ENCODE results near the gene SCLT1.

SCLT1 gene

DNA sequence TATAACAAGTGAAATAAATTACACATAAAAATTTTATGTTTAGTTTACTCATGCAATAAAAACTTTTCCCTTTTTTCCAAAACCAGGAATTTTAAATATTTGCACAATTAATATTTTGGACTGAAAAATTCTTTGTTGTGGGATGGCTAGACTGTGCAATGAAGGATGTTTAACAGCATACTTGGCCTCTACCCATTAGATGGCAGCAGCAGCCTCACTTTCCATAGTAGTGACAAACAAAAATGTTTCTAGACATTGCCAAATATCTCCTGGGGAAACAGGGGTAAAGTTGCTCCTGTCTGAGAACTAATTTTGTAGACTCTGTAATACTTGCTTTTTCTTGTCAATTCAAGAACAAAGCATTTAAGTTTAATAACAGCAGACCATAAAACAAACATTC lies 49.8 kb downstream of the SCLT1 start:
- TF ChIP-seq SUZ12 (IDR thresholded peaks at IDR 0.05; ENCODE audit: extremely low read depth, insufficient read depth, insufficient read length) (no peak), ZNF274 (IDR thresholded peaks at IDR 0.05; ENCODE audit: low read depth, low read length) (no peak), YY1 (IDR thresholded peaks at IDR 0.05; ENCODE audit: insufficient read depth, insufficient read length) (no peak)
- no peak overlapping the region for H3K4me3 ChIP-seq (ENCODE audit: insufficient read length, low read depth)
- no peaks in the 10 kb centered on the region for H3K4me1 ChIP-seq (ENCODE audit: insufficient read depth, insufficient read length)
- H3K27me3 ChIP-seq (ENCODE audit: insufficient read depth, insufficient read length), result no peaks in the 10 kb centered on the region
- no peak for DNase-seq (ENCODE audit: low read depth, low spot score)
- H3K36me3 ChIP-seq (ENCODE audit: insufficient read depth, insufficient read length, low read length), result no peaks in the 10 kb centered on the region
- no peak overlapping the region for H3K9ac ChIP-seq (ENCODE audit: insufficient read length, low read depth)
- H3K9me3 ChIP-seq (ENCODE audit: insufficient read depth, low read length), result no peaks in the 10 kb centered on the region

DNA sequence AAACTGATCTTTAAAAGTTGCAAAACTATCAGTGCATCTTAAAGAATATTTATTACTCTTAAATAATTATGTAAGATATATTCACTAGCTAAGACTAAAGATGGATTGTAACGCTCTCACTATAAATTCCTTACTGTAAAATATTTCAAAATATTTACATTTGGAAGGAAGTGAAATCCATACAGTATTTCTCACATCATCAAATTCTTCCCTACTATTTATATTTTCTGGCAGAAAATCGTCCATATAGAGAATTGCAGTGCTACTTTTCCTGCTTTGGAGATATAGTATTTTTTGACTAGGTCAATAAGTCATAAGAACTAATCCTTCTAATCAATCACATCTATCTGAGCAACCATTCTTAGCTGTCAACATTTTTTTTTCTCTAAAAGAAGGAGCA lies 52.9 kb downstream of the SCLT1 start:
- Histone ChIP-seq H3K9ac (ENCODE audit: insufficient read length, low read depth) (no peak overlapping the region), H3K27me3 (ENCODE audit: insufficient read depth, insufficient read length) (no peaks in the 10 kb centered on the region), H3K36me3 (ENCODE audit: insufficient read depth, insufficient read length, low read length) (no peaks in the 10 kb centered on the region), H3K4me1 (ENCODE audit: insufficient read depth, insufficient read length) (no peaks in the 10 kb centered on the region), H3K9me3 (ENCODE audit: insufficient read depth, low read length) (no peaks in the 10 kb centered on the region), H3K4me3 (ENCODE audit: insufficient read length, low read depth) (no peak overlapping the region)
- no peak for TF ChIP-seq ZNF274 (IDR thresholded peaks at IDR 0.05; ENCODE audit: low read depth, low read length)
- TF ChIP-seq SUZ12 (IDR thresholded peaks at IDR 0.05; ENCODE audit: extremely low read depth, insufficient read depth, insufficient read length), result no peak
- no peak for TF ChIP-seq YY1 (IDR thresholded peaks at IDR 0.05; ENCODE audit: insufficient read depth, insufficient read length)
- no peak for DNase-seq (ENCODE audit: low read depth, low spot score)

DNA sequence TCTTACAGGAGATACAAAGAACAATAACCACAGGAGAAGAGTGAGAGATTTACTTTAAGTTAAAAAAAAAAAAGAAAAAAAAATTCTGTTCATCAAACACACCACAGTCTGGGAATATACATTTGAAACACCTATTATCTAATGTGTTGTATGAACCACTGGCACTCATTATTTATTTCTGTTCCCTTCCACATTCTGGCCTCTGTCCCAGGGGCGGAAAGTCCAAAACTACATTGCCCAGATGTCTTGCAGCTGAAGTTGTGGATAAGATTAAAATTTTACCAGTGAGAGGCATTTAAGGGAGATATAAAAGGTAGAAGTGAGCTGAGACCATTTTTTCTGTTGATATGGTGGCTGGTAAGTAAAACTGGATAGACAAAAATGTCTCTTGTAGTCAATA lies 56.2 kb downstream of the SCLT1 start:
- Histone ChIP-seq H3K9ac (ENCODE audit: insufficient read length, low read depth) (no peak overlapping the region), H3K36me3 (ENCODE audit: insufficient read depth, insufficient read length, low read length) (no peaks in the 10 kb centered on the region), H3K9me3 (ENCODE audit: insufficient read depth, low read length) (no peaks in the 10 kb centered on the region), H3K4me1 (ENCODE audit: insufficient read depth, insufficient read length) (no peaks in the 10 kb centered on the region), H3K4me3 (ENCODE audit: insufficient read length, low read depth) (no peak overlapping the region), H3K27me3 (ENCODE audit: insufficient read depth, insufficient read length) (no peaks in the 10 kb centered on the region)
- DNase-seq (ENCODE audit: low read depth, low spot score), result no peak
- TF ChIP-seq YY1 (IDR thresholded peaks at IDR 0.05; ENCODE audit: insufficient read depth, insufficient read length) (no peak), ZNF274 (IDR thresholded peaks at IDR 0.05; ENCODE audit: low read depth, low read length) (no peak), SUZ12 (IDR thresholded peaks at IDR 0.05; ENCODE audit: extremely low read depth, insufficient read depth, insufficient read length) (no peak)

DNA sequence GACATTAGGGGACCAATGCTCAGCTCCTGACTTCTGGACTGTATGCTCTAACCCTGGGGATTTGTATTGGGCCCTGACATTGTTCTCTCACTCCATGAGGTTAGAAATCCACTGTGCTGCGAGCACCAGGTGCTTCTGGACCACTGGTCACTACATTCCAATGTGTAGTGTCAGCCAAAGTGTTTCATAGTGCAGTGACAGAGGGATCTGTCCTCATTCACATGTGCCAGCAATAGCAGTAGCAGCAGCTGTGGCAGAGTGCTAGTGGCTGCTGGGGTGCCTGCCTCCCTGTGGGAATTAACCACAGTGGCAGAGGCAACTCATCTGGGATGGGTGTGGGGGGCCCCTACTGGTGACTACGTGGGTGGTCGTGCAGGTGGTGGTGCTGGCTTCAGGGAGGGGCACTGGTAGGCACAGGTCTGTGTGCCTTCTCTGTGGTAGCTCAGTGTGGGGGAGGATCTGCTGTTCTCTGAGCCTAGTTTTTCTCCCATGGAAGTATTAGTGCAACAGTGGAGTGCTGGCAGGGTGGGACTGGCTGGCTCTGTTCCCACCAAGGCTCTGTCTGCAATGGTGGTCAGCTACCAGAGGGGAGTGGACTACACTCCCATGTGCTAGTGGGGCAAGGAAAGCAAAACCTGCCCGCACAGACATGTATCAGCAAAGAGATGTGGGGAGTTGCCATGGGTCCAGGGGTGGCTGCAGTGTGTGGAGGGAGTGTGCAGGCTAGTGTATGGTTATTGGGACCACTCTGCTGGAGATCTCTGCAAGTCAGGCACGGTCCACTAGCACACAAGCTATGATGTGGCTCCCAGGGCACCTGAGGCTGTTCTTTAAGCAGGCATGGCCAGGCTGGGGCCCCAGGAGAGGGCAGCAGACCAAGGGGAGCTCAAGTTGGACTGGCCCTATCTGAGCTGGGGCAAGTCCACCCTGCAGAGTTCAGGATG lies 78.5 kb downstream of the SCLT1 start:
- no peak for TF ChIP-seq YY1 (IDR thresholded peaks at IDR 0.05; ENCODE audit: insufficient read depth, insufficient read length)
- no peak for TF ChIP-seq ZNF274 (IDR thresholded peaks at IDR 0.05; ENCODE audit: low read depth, low read length)
- no peak for TF ChIP-seq SUZ12 (IDR thresholded peaks at IDR 0.05; ENCODE audit: extremely low read depth, insufficient read depth, insufficient read length)
- no peak overlapping the region for H3K4me3 ChIP-seq (ENCODE audit: insufficient read length, low read depth)
- no peaks in the 10 kb centered on the region for H3K36me3 ChIP-seq (ENCODE audit: insufficient read depth, insufficient read length, low read length)
- H3K9ac ChIP-seq (ENCODE audit: insufficient read length, low read depth), result no peak overlapping the region
- H3K27me3 ChIP-seq (ENCODE audit: insufficient read depth, insufficient read length), result no peaks in the 10 kb centered on the region
- DNase-seq (ENCODE audit: low read depth, low spot score), result no peak
- no peaks in the 10 kb centered on the region; the same call in 1 of the 2 replicates for H3K9me3 ChIP-seq (ENCODE audit: insufficient read depth, low read length)
- no peaks in the 10 kb centered on the region for H3K4me1 ChIP-seq (ENCODE audit: insufficient read depth, insufficient read length)

DNA sequence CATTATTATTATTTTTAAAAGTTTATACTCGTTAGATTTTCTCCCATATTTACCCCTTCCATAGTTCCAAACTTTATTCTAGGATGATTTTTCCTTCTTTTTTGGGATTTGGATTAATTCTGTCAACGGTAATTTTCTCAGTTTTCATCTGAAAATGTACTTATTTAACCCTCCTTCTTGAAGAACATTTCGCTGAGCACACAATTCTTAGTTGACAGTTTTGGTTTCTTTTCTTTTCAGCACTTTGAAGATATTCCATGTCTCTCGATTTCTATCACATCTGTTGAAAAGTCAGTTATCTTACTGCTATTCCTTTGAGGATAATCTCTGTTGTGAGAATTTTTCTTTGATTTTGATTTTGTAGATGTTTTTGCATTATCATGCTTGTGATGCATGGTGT lies 85.2 kb downstream of the SCLT1 start:
- TF ChIP-seq YY1 (IDR thresholded peaks at IDR 0.05; ENCODE audit: insufficient read depth, insufficient read length), result no peak
- TF ChIP-seq SUZ12 (IDR thresholded peaks at IDR 0.05; ENCODE audit: extremely low read depth, insufficient read depth, insufficient read length), result no peak
- TF ChIP-seq ZNF274 (IDR thresholded peaks at IDR 0.05; ENCODE audit: low read depth, low read length), result no peak
- Histone ChIP-seq H3K9me3 (ENCODE audit: insufficient read depth, low read length) (peaks cover 6% of the 10 kb centered on the region; the same call in 1 of the 2 replicates), H3K27me3 (ENCODE audit: insufficient read depth, insufficient read length) (no peaks in the 10 kb centered on the region), H3K36me3 (ENCODE audit: insufficient read depth, insufficient read length, low read length) (no peaks in the 10 kb centered on the region), H3K4me1 (ENCODE audit: insufficient read depth, insufficient read length) (no peaks in the 10 kb centered on the region), H3K4me3 (ENCODE audit: insufficient read length, low read depth) (no peak overlapping the region), H3K9ac (ENCODE audit: insufficient read length, low read depth) (no peak overlapping the region)
- DNase-seq (ENCODE audit: low read depth, low spot score), result no peak

DNA sequence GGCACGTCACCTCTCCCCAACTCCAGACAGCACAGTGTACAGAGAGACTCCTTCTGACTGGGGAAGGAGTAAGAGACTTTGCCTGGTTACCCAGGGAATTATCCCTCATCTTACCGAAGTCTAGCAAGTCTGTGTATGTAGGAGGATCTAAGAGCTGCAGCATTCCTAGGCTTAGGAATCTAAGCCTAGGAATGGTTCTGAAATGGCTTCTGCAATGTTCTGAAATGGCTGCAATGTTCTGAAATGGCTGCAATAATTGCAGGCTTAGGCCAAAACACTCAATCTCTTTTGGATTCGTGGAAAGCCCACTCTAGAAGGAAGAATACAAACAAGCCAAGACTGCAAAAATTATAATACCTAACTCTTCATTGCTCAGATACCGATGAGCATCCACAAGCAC lies 106.4 kb downstream of the SCLT1 start:
- no peak overlapping the region for H3K4me3 ChIP-seq (ENCODE audit: insufficient read length, low read depth)
- H3K36me3 ChIP-seq (ENCODE audit: insufficient read depth, insufficient read length, low read length), result no peaks in the 10 kb centered on the region

DNA sequence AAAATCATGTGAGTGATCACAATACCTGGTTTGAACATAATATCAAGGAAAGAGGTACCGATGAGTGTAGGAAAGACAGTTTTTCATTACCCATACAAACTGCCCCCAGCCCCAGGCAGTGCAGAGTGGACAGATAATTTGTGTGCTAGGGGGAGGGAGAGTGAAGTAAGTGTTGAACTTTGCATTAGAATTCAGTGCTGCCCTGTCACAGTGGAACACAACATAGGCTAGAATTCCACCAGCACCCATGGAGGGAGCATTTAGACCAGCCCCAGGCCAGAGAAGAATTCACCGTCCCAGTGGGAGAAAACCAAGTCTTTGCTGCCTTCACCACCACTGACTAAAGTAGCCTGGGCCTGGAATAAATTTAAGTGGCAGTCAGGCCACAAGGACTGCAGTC lies 107.3 kb downstream of the SCLT1 start:
- Histone ChIP-seq H3K9me3 (ENCODE audit: insufficient read depth, low read length) (no peaks in the 10 kb centered on the region), H3K9ac (ENCODE audit: insufficient read length, low read depth) (no peak overlapping the region), H3K4me3 (ENCODE audit: insufficient read length, low read depth) (no peak overlapping the region), H3K36me3 (ENCODE audit: insufficient read depth, insufficient read length, low read length) (no peaks in the 10 kb centered on the region), H3K27me3 (ENCODE audit: insufficient read depth, insufficient read length) (no peaks in the 10 kb centered on the region), H3K4me1 (ENCODE audit: insufficient read depth, insufficient read length) (no peaks in the 10 kb centered on the region)
- DNase-seq (ENCODE audit: low read depth, low spot score), result no peak
- TF ChIP-seq ZNF274 (IDR thresholded peaks at IDR 0.05; ENCODE audit: low read depth, low read length) (no peak), SUZ12 (IDR thresholded peaks at IDR 0.05; ENCODE audit: extremely low read depth, insufficient read depth, insufficient read length) (no peak), YY1 (IDR thresholded peaks at IDR 0.05; ENCODE audit: insufficient read depth, insufficient read length) (no peak)

More for the DNA sequence above, 106.4 kb downstream of the SCLT1 start:
- DNase-seq (ENCODE audit: low read depth, low spot score), result no peak
- H3K9ac ChIP-seq (ENCODE audit: insufficient read length, low read depth), result no peak overlapping the region
- no peaks in the 10 kb centered on the region for H3K4me1 ChIP-seq (ENCODE audit: insufficient read depth, insufficient read length)
- no peaks in the 10 kb centered on the region for H3K9me3 ChIP-seq (ENCODE audit: insufficient read depth, low read length)
- no peaks in the 10 kb centered on the region for H3K27me3 ChIP-seq (ENCODE audit: insufficient read depth, insufficient read length)
- TF ChIP-seq ZNF274 (IDR thresholded peaks at IDR 0.05; ENCODE audit: low read depth, low read length) (no peak), SUZ12 (IDR thresholded peaks at IDR 0.05; ENCODE audit: extremely low read depth, insufficient read depth, insufficient read length) (no peak), YY1 (IDR thresholded peaks at IDR 0.05; ENCODE audit: insufficient read depth, insufficient read length) (no peak)

All from NT2/D1 (cell line).